PFSK-1 (cell line): ENCODE results near the gene SLC22A23.

Experiments used
- FOXP2 ChIP-seq: optimal IDR thresholded peaks from 2 replicates; pipeline ENCODE3; 2011; ENCODE audit warnings: borderline replicate concordance, control low read depth, inconsistent platforms; ENCODE audit not compliant: insufficient read depth; ENCODE audit errors: extremely low read length, extremely low read depth
- POLR2AphosphoS5 ChIP-seq: IDR thresholded peaks from 2 replicates; pipeline ENCODE4 v1.6.1; 2012; ENCODE audit warnings: low read depth, mild to moderate bottlenecking, control low read depth, low read length, moderate library complexity
- REST ChIP-seq, 2 experiments: IDR thresholded peaks; 2 replicates each; pipeline versions ENCODE4 v1.6.1 to v1.8.0; 2011 to 2012; ENCODE audit warnings: low read depth in 2 of 2, low read length in 2 of 2, control low read depth in 1 of 2, inconsistent platforms in 1 of 2, mild to moderate bottlenecking in 1 of 2, moderate library complexity in 1 of 2; ENCODE audit not compliant: insufficient read depth in 1 of 2
- SIN3A ChIP-seq: IDR thresholded peaks from 2 replicates; pipeline ENCODE4 v1.6.1; 2012; ENCODE audit warnings: mild to moderate bottlenecking, low read length, moderate library complexity, borderline replicate concordance; ENCODE audit not compliant: insufficient read depth
- TAF1 ChIP-seq: IDR thresholded peaks from 2 replicates; pipeline ENCODE4 v1.6.1; 2012; ENCODE audit warnings: low read length, control low read depth, borderline replicate concordance; ENCODE audit not compliant: insufficient read depth

Gene SLC22A23

GRCh38 chr6:3382326-3383279, 74.2 kb downstream of the SLC22A23 start:
- no peak for TF ChIP-seq REST (IDR thresholded peaks at IDR 0.05; ENCODE audit: insufficient read depth in 1 of 2, low read depth in 2 of 2, low read length in 2 of 2)
- TF ChIP-seq POLR2AphosphoS5: no peak

- TF ChIP-seq REST (IDR thresholded peaks at IDR 0.05; ENCODE audit: insufficient read depth in 1 of 2, low read depth in 2 of 2, low read length in 2 of 2) (no peak), SIN3A (no peak), TAF1 (no peak), POLR2AphosphoS5 (no peak), FOXP2 (no peak)
Measured at GRCh38 chr6:3381233-3381921, 75.5 kb downstream of the SLC22A23 start.

GRCh38 chr6:3380344-3381232, 76.3 kb downstream of the SLC22A23 start:
- no peak for TF ChIP-seq REST (IDR thresholded peaks at IDR 0.05; ENCODE audit: insufficient read depth in 1 of 2, low read depth in 2 of 2, low read length in 2 of 2)
- no peak for TF ChIP-seq FOXP2
- TF ChIP-seq POLR2AphosphoS5: no peak

GRCh38 chr6:3379482-3380060, 77.3 kb downstream of the SLC22A23 start:
- TF ChIP-seq FOXP2 (no peak), TAF1 (no peak), POLR2AphosphoS5 (no peak), REST (IDR thresholded peaks at IDR 0.05; ENCODE audit: insufficient read depth in 1 of 2, low read depth in 2 of 2, low read length in 2 of 2) (no peak), SIN3A (no peak)
